ENCODE data around the gene SLC24A3.

Gene SLC24A3

DNA sequence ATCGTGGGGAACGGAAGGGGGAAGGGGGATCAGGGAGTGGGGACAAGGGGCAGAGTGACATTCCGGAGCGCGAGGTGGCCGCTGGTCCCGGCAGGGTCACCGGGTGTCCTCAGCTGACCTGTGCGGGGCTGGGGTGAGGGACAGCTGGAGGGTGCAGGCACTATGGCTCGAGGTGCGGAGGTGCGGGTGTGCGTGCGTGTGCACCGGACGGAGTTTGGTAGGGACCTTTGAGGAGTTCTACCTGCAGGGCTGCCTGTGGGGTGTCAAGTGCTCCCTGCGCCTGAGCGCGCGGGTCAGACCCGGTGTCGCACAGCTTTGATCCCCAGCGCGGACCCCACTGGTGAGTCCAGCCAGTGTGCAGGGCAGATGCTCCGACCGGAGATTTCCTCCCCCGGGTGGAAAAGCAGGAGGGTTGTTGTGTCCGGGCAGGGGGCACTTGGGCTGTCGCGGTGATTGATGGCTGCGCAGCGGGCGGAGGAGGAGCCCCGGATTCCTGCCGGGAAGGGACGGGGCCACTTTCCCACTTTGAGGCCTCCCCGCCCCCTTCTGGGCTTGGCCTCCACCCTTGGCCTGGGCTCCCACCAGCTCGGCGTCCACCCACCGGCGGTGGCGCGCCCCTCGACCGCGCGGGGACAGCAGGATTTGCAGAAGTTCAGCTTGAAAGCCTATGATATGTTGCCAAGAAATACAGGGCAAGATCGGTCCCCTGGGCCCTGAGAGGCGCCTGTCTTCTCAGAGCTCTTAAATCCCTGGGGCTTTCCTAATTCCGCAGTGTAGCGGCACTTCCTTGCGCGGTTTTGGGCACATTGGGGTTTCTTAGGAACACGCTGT, 546.3 kb downstream of the SLC24A3 start:
- peak; percentile 56 for DNase-seq

- no peak for DNase-seq
Observed at GRCh38 chr20:19760371-19760721, 547.9 kb downstream of the SLC24A3 start.

GRCh38 chr20:19761326-19761725, 548.9 kb downstream of the SLC24A3 start:
- DNase-seq, result no peak

- DNase-seq, result no peak
Observed at GRCh38 chr20:19761841-19762240, 549.4 kb downstream of the SLC24A3 start.

DNA sequence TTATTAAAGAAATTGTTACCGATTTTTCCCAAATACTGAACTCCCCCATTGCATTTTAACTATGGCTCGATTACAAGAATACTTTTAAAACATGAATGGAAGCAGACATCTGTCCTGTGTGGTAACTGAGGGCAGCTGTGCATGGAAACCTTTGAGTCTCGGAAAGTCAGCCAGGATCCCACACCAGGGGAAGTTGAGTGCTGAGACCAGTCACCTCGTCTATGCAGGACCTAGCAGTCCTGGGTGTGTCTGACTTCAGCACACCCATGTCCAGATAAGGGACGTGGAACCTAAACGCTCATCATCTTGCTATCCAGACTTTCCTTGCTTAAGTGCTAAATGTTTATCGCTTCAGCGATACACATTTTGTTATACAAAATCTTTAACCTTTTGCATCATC, 551.8 kb downstream of the SLC24A3 start:
- DNase-seq, result no peak

- DNase-seq, result no peak
Observed at GRCh38 chr20:19765266-19765665, 552.8 kb downstream of the SLC24A3 start.

DNA sequence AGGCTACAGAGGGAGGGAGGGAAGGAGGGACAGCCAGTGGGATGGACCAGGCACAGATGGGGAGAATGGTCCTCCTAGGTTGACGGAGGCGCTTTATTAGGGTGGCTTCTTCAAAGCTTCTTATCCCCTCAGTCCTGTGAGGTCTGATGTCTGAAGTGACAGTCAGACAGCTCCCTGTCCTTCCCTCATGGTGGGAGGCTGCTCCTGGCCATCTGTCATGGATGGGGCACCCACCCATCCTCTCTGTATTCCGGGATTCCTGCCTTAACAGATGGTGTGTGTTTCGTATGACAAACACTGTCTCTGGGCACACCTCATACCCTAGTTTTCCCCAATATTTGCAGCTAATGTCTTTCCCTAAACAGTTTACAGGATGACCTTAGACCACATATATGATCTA, 553.5 kb downstream of the SLC24A3 start:
- DNase-seq, result peak; percentile 63

- DNase-seq, result no peak
Observed at GRCh38 chr20:19767070-19767469, 554.6 kb downstream of the SLC24A3 start.

DNA sequence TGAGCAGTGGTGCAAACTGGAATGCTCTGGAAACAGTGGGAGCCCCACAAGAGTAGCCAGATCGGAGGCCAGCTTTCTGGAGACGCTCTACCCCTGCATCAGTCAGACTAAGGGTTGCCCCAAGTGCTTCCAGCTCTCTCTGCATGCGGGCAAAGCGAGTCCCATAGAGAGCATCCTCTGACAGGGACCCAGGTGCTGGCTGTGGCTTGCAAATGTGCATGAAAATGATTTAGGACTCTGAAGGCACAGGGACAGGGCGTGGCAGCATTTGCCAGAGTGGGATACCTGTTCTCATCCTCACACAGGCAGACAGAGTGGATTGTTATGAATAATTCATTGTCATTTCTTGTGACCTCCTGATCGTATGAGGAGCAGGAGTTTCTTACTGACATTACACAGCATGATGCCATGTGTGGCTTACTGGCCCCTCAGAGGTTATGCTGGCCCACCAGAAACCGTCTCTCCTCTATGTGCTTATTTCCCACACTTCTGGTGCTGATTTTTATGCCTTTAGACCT, 555.9 kb downstream of the SLC24A3 start:
- DNase-seq, result no peak

DNA sequence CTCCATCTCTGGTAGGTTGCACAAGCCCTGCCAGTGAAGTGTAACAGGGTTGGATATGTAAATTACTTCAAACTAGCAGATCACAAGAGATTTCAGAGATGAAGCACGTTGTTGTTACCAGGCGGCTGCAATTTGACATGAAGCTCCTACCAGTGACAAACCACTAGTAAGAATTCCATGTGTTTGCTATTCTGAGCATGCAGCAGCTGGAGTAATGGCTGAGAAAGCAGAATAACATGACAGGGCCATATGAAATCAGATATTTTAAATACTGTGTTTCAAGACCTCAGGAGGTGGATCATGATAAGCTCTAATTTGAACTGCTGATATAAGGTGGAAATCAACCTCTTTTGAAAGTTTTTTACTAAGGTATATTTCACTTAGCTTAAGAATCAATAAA, 557.1 kb downstream of the SLC24A3 start:
- DNase-seq, result no peak

- no peak for DNase-seq
Observed at GRCh38 chr20:19770375-19770774, 557.9 kb downstream of the SLC24A3 start.

DNA sequence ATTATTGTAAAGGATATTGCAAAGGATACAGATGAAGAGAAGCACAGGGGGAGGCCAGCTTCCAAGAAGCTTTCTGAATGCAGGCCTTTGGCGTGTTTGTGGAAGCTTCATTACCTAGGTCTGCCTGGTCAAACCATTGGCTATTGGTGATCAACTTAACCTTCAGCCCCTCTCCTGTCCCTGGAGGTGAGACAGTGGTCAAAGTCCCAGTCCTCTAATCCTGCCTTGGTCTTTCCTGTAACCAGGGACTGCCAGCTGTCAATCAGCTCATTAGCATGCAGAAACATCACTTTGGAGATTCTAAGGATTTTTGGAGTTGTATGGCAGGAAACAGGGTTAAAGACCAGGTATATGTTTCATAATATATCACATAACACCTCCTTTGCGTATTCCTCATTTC, 558.6 kb downstream of the SLC24A3 start:
- DNase-seq, result no peak

Measured in NCI-H1694 (cell line).